Measurements from ENCODE around the gene HEPACAM2. TPM values are rescaled to one million over a fixed set of nuclear protein-coding genes. Genes with fewer than 3 reads are reported as not detected.

Gene HEPACAM2
- total and polyA plus RNA-seq, 2 of the 8 experiments (the other 6 are each of a cell fraction or from before 2014, with no cell fraction given) = not detected

GRCh38 chr7:93196336-93196735, 29.9 kb downstream of the HEPACAM2 start (continued):
- TF ChIP-seq CHD7 (IDR thresholded peaks at IDR 0.05; ENCODE audit: insufficient replicate concordance, low read length) (no peak), JUN (IDR thresholded peaks at IDR 0.05; ENCODE audit: low read depth, low read length) (no peak), CTCF (IDR thresholded peaks at IDR 0.05; ENCODE audit: control extremely low read depth in 1 of 3, insufficient read depth in 1 of 3, low read depth in 1 of 3, low read length in 3 of 3) (no peak), POLR2AphosphoS5 (IDR thresholded peaks at IDR 0.05; ENCODE audit: low read depth, low read length) (no peak), CREB1 (IDR thresholded peaks at IDR 0.05) (no peak), RBBP5 (IDR thresholded peaks at IDR 0.05; ENCODE audit: borderline replicate concordance, low read depth, low read length) (no peak), CHD1 (IDR thresholded peaks at IDR 0.05; ENCODE audit: low read depth, low read length) (no peak), BACH1 (IDR thresholded peaks at IDR 0.05; ENCODE audit: low read length) (no peak), SAP30 (IDR thresholded peaks at IDR 0.05; ENCODE audit: insufficient read depth, insufficient replicate concordance, low read length) (no peak), CHD2 (IDR thresholded peaks at IDR 0.05; ENCODE audit: low read length) (no peak)
